HUES6 (cell line): ENCODE measurements around the gene LAMA2.

Experiments
- H3K27ac ChIP-seq: 2 replicates; pipeline ENCODE4 v1.7.0; 2013; ENCODE audit warnings: low read depth, mild to moderate bottlenecking, low read length, inconsistent platforms
- H3K27me3 ChIP-seq: 2 replicates; pipeline ENCODE4 v1.6.1; 2013; ENCODE audit warnings: low read length; ENCODE audit not compliant: control insufficient read depth, insufficient read depth
- H3K36me3 ChIP-seq: 2 replicates; pipeline ENCODE4 v1.6.1; 2013; ENCODE audit warnings: low read length; ENCODE audit not compliant: control insufficient read depth, insufficient read depth
- H3K4me1 ChIP-seq: 2 replicates; pipeline ENCODE4 v1.6.1; 2013; ENCODE audit warnings: low read length; ENCODE audit not compliant: control insufficient read depth, insufficient read depth
- H3K4me3 ChIP-seq: 2 replicates; pipeline ENCODE4 v1.5.1; 2013; ENCODE audit warnings: low read depth, low read length
- H3K9ac ChIP-seq: one replicate; pipeline ENCODE4 v1.6.1; 2013; ENCODE audit warnings: mild to moderate bottlenecking, low read length
- H3K9me3 ChIP-seq: 2 replicates; pipeline ENCODE4 v1.6.1; 2013; ENCODE audit warnings: low read depth, low read length; ENCODE audit not compliant: control insufficient read depth, insufficient read depth

LAMA2 gene

DNA sequence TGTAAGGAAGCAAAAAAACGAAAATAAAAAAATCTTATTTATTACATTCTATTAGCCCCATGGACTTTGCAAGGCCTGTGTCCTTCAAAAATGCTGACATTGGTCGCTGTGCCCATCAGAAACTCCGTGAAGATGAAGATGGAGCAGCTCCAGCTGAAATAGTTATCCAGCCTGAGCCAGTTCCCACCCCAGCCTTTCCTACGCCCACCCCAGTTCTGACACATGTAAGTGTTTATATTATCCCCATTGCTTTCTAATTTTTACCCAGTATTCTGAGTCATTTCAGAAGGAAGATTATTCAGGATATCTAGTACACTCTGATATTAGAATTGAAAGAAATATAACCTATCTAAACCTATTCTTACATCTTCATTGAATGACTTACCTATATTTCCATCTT is 609.3 kb downstream of the LAMA2 start:
- no peaks in the 10 kb centered on the region for H3K36me3 ChIP-seq
- H3K4me3 ChIP-seq: no peak overlapping the region
- H3K4me1 ChIP-seq: peaks cover 24% of the 10 kb centered on the region
- H3K9ac ChIP-seq: no peak overlapping the region
- no peaks in the 10 kb centered on the region for H3K9me3 ChIP-seq
- no peaks in the 10 kb centered on the region for H3K27me3 ChIP-seq
- H3K27ac ChIP-seq: no peak overlapping the region

DNA sequence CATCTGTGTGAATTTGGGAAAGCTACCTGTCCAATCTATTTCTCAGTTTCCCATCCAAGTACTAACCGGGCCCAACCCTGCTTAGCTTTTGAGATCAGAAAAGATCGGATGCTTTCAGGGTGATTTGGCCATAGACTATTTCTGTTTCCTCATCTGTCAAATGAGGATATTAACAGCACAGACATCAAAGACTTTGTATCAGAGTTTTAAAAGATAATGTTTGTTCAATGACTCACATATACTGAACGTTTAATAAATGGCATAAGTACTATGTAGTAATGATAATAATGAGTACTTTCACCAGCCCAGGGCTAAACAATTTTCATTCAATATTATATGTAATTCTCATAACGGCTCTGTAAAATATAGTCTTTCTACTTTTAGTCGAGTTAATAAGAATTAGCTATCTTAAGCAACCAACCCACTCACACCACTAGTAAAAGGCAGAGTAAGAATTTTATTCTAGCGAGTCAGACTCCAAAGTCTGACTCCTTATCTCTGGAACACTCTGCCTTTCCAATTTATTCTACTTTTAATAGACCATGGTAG is 610.5 kb downstream of the LAMA2 start:
- H3K36me3 ChIP-seq: no peaks in the 10 kb centered on the region
- H3K27me3 ChIP-seq: no peaks in the 10 kb centered on the region
- H3K4me1 ChIP-seq: peaks cover 24% of the 10 kb centered on the region
- H3K9me3 ChIP-seq: no peaks in the 10 kb centered on the region
- no peak overlapping the region for H3K27ac ChIP-seq
- no peak overlapping the region for H3K4me3 ChIP-seq
- H3K9ac ChIP-seq: no peak overlapping the region

DNA sequence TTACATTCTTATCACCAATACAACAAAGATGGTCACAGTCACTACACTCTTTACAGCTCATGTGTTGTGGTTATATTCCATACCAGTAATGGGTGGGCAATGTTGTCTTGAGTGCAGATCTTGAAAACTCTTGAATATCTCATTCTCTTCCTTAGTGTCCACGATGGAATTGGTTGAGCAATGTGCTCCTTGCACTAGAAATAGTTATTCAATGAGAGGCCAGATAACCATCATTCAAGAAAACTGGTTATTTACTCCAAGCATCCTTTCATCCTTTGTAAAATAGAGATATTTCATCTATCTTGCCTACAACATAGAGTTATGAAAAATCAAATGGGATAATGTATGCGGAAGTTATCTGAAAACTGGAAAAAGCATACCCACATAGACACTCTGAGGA is 611.2 kb downstream of the LAMA2 start:
- no peak overlapping the region for H3K9ac ChIP-seq
- H3K4me3 ChIP-seq: no peak overlapping the region
- H3K27ac ChIP-seq: no peak overlapping the region
- H3K4me1 ChIP-seq: peaks cover 23% of the 10 kb centered on the region
- H3K27me3 ChIP-seq: no peaks in the 10 kb centered on the region
- no peaks in the 10 kb centered on the region for H3K36me3 ChIP-seq
- H3K9me3 ChIP-seq: no peaks in the 10 kb centered on the region

DNA sequence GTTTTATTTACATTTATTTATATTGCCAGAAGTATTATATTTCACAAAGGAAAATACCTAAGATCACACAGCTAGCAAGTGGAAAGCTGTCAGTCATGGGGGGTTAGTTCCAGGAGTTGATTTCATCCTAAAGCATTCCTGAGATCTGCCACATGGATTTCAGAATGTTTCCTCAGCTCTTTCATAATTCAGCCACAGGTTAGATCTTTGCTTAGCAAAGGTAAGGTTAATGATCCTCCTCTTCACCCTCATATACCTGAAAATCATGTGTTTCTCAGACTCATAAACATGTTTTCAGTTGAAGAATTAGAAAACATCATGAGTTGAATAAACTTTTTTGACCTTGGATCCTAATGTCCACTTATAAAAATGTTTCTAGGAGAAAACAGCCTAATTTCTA is 611.6 kb downstream of the LAMA2 start:
- Histone ChIP-seq H3K9me3 (no peaks in the 10 kb centered on the region), H3K27ac (no peak overlapping the region), H3K36me3 (no peaks in the 10 kb centered on the region), H3K4me1 (peaks cover 24% of the 10 kb centered on the region), H3K27me3 (no peaks in the 10 kb centered on the region), H3K9ac (no peak overlapping the region), H3K4me3 (no peak overlapping the region)

DNA sequence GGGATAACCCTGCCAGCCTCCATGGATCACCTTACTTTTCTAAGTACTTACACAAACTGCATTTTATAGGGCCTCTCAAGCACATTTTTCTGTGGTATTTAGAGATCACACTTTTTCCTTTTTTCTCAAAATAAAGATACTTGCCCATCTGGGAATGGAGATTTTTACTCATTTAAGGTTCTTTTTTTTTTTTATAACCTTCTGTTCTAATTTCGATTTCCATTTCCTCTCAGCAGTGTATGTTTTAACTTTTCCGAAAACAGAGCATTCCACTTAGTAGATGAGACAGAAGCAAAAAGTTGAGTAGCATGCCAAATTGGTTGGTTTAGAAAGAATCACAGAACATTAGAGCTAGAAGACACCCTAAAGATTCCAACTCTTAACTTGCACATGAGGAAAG is 612.7 kb downstream of the LAMA2 start:
- Histone ChIP-seq H3K9me3 (no peaks in the 10 kb centered on the region), H3K9ac (no peak overlapping the region), H3K27ac (no peak overlapping the region), H3K27me3 (no peaks in the 10 kb centered on the region), H3K4me1 (peaks cover 23% of the 10 kb centered on the region), H3K4me3 (no peak overlapping the region), H3K36me3 (no peaks in the 10 kb centered on the region)

DNA sequence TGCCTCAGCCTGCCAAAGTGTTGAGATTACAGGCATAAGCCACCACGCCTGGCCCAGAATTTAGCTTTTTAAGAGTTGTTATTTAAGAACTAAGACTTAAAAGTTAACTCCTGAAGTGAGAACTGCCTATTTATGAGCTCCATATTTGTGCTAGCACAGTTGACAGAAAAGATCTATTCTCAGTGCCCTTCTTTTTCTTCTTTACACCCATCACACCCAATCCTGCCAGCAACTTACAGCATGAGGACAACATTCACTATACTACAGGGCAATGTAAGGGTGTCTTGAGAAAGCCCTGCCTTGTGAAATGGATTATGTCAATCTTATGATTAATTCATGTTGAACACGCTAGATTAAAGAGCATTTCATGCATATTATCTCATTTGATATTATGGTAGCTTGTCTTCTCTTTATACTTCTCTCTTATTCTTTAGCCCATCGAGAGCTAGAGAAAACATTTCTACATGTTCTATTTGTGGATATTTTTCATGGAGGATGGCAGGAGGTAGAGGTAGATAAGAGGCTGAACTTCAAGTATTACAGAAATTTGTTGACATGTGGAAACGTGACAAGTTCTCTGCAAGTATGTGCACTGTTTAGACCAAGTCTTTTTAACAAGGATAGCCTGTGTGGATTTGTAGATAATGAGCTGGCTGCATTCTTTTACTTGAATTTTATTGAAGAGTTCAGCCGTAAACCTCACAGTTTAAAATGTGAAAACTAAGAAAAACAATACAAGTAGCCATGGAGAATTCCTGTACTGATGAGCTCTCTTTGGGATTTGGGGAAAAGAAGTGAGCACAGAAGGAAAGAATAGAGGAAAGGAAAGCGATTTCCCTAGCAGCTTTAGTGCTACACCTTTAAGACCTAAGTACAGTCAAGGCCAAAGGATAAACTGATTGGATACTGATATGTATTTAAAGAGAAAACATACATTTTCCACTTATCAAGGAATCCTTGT is 614.8 kb downstream of the LAMA2 start:
- Histone ChIP-seq H3K27me3 (no peaks in the 10 kb centered on the region), H3K9ac (no peak overlapping the region), H3K4me1 (peaks cover 26% of the 10 kb centered on the region)

DNA sequence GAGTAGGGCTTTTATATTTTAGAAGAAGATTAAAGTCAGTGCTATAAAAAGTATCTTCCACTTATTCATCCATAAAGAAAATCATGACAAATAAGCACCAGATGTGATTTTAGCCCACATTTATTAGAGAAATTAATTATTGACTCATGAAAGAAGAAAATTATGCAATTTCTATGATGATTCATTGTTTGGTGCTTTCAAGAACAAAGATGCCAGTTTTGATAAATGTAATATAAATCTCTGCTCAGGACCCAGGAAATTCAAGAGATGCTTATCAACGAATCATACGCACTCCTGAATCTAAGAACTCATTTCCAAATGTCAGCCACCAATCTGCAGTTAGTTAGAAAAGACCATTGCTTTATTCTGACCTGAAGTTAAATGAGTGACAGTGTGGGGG is 615.6 kb downstream of the LAMA2 start:
- no peaks in the 10 kb centered on the region; the same call in 1 of the 2 replicates for H3K36me3 ChIP-seq

More for the DNA sequence above, 614.8 kb downstream of the LAMA2 start:
- Histone ChIP-seq H3K4me3 (no peak overlapping the region), H3K9me3 (no peaks in the 10 kb centered on the region), H3K27ac (no peak overlapping the region), H3K36me3 (no peaks in the 10 kb centered on the region)

DNA sequence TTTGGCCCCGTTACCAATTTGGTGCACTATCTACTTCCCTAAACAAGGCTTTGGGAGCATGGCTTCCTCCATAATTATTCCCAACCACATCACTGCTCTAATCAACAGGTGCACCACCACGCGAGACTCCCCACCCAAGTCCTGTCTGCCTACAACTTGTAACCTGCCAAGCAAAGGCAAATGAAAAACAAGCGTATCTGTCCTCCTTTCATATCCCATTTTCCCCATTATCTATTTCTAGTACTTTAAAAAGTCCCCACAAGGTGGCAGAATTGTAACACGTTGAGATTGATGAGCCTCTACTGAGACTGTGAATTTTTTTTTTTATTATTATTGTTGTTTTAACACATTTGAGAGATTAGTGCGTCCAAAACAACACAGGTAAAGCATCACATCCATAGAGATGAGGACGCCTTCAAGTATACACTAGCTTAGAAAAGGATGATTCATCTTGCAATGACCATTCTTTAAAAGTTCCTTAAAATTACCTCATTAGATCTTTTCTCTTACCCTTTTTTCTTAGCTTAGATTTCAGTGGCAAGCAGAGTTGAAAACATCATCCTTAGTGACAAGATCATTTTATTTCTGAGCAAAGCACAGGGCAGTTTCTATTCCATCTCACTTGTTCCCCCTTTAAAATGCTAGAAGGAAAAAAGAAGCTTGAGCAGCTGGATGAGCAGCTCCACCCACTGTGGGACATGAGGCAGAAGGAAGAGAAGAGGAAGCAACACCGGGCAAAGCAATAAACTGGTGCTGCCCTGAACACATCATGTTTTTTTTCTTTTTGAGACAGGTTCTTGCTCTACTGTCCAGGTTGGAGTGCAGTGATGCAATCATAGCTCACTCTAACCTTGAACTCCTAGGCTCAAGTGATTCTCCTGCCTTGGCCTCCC is 616.3 kb downstream of the LAMA2 start:
- Histone ChIP-seq H3K36me3 (no peaks in the 10 kb centered on the region; the same call in 1 of the 2 replicates), H3K27ac (no peak overlapping the region), H3K9ac (no peak overlapping the region), H3K4me1 (peaks cover 28% of the 10 kb centered on the region), H3K9me3 (no peaks in the 10 kb centered on the region), H3K27me3 (no peaks in the 10 kb centered on the region), H3K4me3 (no peak overlapping the region)

More for the DNA sequence above, 615.6 kb downstream of the LAMA2 start:
- Histone ChIP-seq H3K4me1 (peaks cover 28% of the 10 kb centered on the region), H3K4me3 (no peak overlapping the region), H3K9ac (no peak overlapping the region), H3K27me3 (no peaks in the 10 kb centered on the region), H3K27ac (no peak overlapping the region), H3K9me3 (no peaks in the 10 kb centered on the region)

DNA sequence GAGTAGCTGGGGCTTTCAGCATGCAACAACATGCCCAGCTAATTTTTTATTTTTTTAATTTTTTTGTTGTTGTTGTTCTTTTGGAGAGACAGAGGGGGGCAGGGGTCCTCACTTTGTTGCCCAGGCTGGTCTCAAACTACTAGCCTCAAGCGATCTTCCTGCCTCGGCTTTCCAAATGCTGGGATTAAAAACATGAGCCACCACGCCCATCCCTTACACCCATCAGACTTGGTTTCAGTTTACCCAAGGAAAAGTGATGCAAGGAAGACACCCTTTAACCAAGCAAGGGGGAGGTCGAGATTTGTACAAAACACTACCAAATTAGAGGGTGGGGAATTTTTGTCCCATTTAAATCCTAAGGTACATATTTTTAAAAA is 616.9 kb downstream of the LAMA2 start:
- no peak overlapping the region for H3K9ac ChIP-seq
- H3K27ac ChIP-seq: no peak overlapping the region
- no peaks in the 10 kb centered on the region for H3K9me3 ChIP-seq

DNA sequence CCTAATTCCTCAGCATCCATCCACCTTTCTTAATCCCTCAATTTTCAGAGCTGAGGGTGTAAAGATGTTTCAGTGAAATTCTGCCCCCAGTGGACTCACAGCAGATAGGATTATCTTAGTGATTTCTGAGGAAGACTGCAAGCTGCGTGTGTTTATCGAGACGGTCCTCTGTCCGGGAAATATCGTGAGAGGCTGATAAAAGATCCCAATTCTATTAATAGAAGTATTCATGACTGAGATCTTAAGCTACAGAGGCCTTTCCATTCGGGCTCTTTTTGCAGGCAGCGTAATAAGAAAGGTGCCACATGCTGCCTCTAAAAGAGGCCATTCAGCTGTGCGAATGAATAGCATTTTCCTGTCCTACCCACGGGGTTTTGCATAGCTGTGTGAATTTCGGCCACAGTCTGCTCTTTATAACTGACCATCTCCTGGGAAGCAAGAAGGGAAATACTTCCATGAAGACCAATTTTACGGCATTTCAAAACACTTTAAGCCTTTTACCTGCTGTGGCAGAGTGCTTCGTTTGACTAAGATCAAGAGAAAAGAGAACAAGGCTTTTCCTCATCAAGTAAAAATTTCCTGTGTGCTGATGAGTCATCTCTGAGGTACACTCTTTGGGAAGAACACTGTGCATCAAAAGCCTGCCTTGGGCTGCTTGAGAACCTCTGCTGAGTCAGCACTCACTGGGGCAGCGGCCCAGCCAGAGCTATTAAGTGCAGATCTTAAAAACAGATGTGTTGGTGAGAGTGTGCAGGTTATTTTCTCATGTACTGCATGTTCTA is 618.2 kb downstream of the LAMA2 start:
- Histone ChIP-seq H3K9ac (peak overlapping the region; percentile 14), H3K4me1 (peaks cover 28% of the 10 kb centered on the region), H3K27ac (peak overlapping the region; percentile 45; the same call in 1 of the 2 replicates), H3K36me3 (no peaks in the 10 kb centered on the region; the same call in 1 of the 2 replicates), H3K27me3 (no peaks in the 10 kb centered on the region), H3K4me3 (no peak overlapping the region), H3K9me3 (no peaks in the 10 kb centered on the region)

More for the DNA sequence above, 616.9 kb downstream of the LAMA2 start:
- H3K36me3 ChIP-seq: no peaks in the 10 kb centered on the region; the same call in 1 of the 2 replicates
- no peaks in the 10 kb centered on the region for H3K27me3 ChIP-seq
- H3K4me3 ChIP-seq: no peak overlapping the region
- H3K4me1 ChIP-seq: peaks cover 28% of the 10 kb centered on the region
